ENCODE data around the gene CYYR1.

GRCh38 chr21:26559099-26559498, 14.0 kb downstream of the CYYR1 start:
- TF ChIP-seq POLR2AphosphoS5 (IDR thresholded peaks at IDR 0.05; ENCODE audit: borderline replicate concordance, low read depth, low read length) (no peak), EZH2 (IDR thresholded peaks at IDR 0.05) (no peak), FOXP2 (optimal IDR thresholded peaks at IDR 0.05; ENCODE audit: control extremely low read depth, extremely low read length, insufficient read depth) (no peak)
